Aortic smooth muscle cell (primary cell): Measurements from ENCODE around the gene SDK1. TPM values are rescaled to one million over a fixed set of nuclear protein-coding genes. Genes with fewer than 3 reads are reported as not detected.

ENCODE experiments used
- total RNA-seq: library from RNA; depleted of rRNA; stranded (reverse); fragments of >200 nt; gene quantifications from 2 replicates; pipeline ENCODE4 v1.2.3, GENCODE V29; 2014

SDK1 gene, protein sequence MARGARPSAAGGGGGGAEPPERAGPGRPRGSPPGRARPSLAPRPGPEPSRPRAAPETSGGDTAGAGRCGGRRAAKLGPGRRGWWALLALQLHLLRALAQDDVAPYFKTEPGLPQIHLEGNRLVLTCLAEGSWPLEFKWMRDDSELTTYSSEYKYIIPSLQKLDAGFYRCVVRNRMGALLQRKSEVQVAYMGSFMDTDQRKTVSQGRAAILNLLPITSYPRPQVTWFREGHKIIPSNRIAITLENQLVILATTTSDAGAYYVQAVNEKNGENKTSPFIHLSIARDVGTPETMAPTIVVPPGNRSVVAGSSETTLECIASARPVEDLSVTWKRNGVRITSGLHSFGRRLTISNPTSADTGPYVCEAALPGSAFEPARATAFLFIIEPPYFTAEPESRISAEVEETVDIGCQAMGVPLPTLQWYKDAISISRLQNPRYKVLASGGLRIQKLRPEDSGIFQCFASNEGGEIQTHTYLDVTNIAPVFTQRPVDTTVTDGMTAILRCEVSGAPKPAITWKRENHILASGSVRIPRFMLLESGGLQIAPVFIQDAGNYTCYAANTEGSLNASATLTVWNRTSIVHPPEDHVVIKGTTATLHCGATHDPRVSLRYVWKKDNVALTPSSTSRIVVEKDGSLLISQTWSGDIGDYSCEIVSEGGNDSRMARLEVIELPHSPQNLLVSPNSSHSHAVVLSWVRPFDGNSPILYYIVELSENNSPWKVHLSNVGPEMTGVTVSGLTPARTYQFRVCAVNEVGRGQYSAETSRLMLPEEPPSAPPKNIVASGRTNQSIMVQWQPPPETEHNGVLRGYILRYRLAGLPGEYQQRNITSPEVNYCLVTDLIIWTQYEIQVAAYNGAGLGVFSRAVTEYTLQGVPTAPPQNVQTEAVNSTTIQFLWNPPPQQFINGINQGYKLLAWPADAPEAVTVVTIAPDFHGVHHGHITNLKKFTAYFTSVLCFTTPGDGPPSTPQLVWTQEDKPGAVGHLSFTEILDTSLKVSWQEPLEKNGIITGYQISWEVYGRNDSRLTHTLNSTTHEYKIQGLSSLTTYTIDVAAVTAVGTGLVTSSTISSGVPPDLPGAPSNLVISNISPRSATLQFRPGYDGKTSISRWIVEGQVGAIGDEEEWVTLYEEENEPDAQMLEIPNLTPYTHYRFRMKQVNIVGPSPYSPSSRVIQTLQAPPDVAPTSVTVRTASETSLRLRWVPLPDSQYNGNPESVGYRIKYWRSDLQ (N-terminal part only)
- total RNA-seq, result 0.13 and 0.25 TPM in 2 replicates

DNA sequence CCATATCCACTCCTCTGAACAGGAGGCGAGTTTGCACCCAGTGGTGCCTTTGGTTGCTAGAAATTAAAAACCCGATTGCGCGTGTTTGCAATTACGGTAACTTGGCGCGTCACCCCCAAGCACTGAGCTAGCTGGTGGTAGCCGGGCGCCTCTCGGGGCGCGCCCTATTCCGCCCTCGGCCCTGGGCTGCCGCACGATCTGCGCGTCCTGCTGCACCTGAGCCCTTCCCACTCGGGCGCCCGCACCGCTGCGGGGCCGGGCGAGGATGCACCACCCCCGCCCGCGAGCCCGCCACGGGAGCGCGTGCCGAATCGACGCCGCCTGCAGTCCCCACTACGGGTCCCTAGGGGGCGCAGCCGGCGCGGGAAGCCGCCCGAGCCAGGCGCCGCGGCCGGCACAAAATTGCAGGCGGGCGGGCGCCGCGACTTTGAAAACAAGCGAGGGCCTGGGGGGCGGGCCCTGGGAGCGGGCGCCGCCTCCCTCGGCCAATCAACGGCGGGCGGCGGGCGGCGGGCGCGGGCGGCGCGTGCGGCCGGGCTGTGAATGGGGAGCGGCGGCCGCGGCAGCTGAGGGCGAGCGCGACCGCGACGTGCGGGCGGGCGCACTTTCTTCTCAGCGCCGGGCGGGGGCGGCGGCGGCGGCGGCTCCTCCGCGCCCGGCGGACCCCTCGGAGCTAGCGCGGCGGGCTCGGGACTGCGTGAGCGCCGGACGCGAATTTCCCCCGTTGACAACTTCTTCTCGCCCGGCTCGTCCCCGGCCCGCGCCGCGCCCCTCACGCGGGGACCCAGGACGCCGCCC is at the start of gene SDK1:
SDK1 (plus strand) TSS at position 602 of the 798 bp plus-strand sequence. CDS start 335 bp downstream, outside the sequence.

